ENCODE measurements around the gene PRPS1. TPM values are rescaled to one million over a fixed set of nuclear protein-coding genes. Genes with fewer than 3 reads are reported as not detected.

The PRPS1 gene
- polyA plus RNA-seq, 3 donors: 10.4 to 11.8 (median 11.4) TPM

DNA sequence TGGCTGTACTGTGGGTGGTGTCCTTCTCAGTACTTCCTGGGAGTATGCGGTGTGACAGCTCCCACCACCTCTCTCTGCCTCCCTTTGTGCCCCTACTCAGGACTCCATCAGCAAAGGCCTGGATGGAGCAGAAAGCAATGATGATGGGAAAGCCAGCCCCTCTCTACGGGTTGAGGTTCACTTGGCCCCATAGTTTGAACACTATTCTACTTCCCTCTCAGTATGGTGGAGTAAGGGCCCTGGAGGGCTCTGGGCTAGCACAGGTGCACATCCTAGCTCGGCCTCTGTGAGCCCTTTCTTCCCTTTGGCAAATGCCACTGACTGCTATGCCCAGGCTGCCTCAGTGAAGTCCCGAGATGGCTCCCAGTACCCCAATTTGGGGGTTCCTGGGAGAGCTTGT lies 31.0 kb downstream of the PRPS1 start:
- peaks cover 10 to 11% of the 10 kb centered on the region in 2 donors for H3K4me1 ChIP-seq (ENCODE audit: control insufficient read depth in 1 of 2, insufficient read depth in 2 of 2, low read length in 2 of 2)
- no peak overlapping the region for H3K27ac Mint-ChIP-seq
- H3K36me3 ChIP-seq (replicated peaks in 1 of 2; ENCODE audit: control insufficient read depth in 1 of 2, insufficient read depth in 2 of 2, low read length in 2 of 2): no peaks in the 10 kb centered on the region
- WGBS (ENCODE audit: insufficient coverage): 67% methylated on average over 1 of the region's 4 CpGs
- H3K79me2 ChIP-seq (ENCODE audit: insufficient read depth, low read length): no peaks in the 10 kb centered on the region
- H3K4me3 Mint-ChIP-seq: no peak overlapping the region
- TF ChIP-seq, protein P1, sequence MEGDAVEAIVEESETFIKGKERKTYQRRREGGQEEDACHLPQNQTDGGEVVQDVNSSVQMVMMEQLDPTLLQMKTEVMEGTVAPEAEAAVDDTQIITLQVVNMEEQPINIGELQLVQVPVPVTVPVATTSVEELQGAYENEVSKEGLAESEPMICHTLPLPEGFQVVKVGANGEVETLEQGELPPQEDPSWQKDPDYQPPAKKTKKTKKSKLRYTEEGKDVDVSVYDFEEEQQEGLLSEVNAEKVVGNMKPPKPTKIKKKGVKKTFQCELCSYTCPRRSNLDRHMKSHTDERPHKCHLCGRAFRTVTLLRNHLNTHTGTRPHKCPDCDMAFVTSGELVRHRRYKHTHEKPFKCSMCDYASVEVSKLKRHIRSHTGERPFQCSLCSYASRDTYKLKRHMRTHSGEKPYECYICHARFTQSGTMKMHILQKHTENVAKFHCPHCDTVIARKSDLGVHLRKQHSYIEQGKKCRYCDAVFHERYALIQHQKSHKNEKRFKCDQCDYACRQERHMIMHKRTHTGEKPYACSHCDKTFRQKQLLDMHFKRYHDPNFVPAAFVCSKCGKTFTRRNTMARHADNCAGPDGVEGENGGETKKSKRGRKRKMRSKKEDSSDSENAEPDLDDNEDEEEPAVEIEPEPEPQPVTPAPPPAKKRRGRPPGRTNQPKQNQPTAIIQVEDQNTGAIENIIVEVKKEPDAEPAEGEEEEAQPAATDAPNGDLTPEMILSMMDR (IDR thresholded peaks at IDR 0.05): no peak
- H3K27me3 Mint-ChIP-seq (ENCODE audit: low read depth in 3 of 3): peaks cover 0 to 14% (median 0%) of the 10 kb centered on the region in 3 donors
- intact Hi-C loops (cut with micrococcal nuclease): loop anchor here in 1 of 2 donors (5.0 kb wide), 1 partner anchor 118 kb away; the partner anchor contains the start of genes NCBP2L and TSC22D3
- no peak overlapping the region for H3K4me3 ChIP-seq (replicated peaks in 1 of 3; ENCODE audit: low read depth in 2 of 3, low read length in 3 of 3)
- no peaks in the 10 kb centered on the region for H4K20me1 ChIP-seq (ENCODE audit: insufficient read depth, low read length)
- no peak overlapping the region for H3K27ac ChIP-seq (ENCODE audit: low read depth in 1 of 2, low read length in 2 of 2)
- peaks cover 14% of the 10 kb centered on the region for H3K4me1 Mint-ChIP-seq
- H3K9me3 ChIP-seq (replicated peaks in 1 of 2; ENCODE audit: control insufficient read depth in 1 of 2, insufficient read depth in 1 of 2, low read length in 2 of 2): no peaks in the 10 kb centered on the region
- H3K9ac ChIP-seq (ENCODE audit: insufficient read depth, low read length, poor library complexity, severe bottlenecking): no peak overlapping the region
- DNase-seq: no peak
- H3K4me2 ChIP-seq (replicated peaks; ENCODE audit: extremely low read depth, low read length, poor library complexity, severe bottlenecking): no peak overlapping the region
- H2AFZ ChIP-seq (ENCODE audit: insufficient read depth, low read depth, low read length, poor library complexity, severe bottlenecking): no peak overlapping the region
- peaks cover 0 to 2% (median 0%) of the 10 kb centered on the region in 7 donors for H3K9me3 Mint-ChIP-seq
- H3K36me3 Mint-ChIP-seq: no peaks in the 10 kb centered on the region
- no peaks in the 10 kb centered on the region for H3K27me3 ChIP-seq (ENCODE audit: control insufficient read depth in 2 of 2, insufficient read depth in 2 of 2, low read length in 2 of 2)

DNA sequence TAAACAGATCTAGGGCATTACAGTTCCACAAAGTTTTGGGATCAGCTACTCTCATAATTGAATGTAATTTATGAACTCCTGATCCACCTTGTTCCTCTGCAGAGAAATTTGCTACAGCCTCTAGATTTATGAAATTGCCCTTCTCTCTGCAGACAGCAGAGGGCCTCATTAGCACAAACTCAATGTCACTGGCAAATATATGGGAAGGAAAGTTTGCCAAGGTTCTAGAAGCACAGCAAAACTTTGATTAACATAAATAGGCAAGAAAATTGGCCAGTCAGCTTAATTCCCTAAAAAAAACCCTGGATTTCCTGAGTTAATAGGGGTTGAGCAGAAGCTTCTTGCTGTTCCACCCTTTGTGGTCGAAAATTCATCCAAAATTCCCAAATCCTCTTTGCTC lies 31.5 kb downstream of the PRPS1 start:
- TF ChIP-seq, protein P1 (IDR thresholded peaks at IDR 0.05): peak; percentile 54
- no peaks in the 10 kb centered on the region for H3K79me2 ChIP-seq (ENCODE audit: insufficient read depth, low read length)
- no peaks in the 10 kb centered on the region for H3K27me3 ChIP-seq (ENCODE audit: control insufficient read depth in 2 of 2, insufficient read depth in 2 of 2, low read length in 2 of 2)
- H3K4me2 ChIP-seq (replicated peaks; ENCODE audit: extremely low read depth, low read length, poor library complexity, severe bottlenecking): no peak overlapping the region
- no peak overlapping the region for H3K27ac ChIP-seq (ENCODE audit: low read depth in 1 of 2, low read length in 2 of 2)
- Mint-ChIP-seq H3K36me3 (peaks cover 0 to 3% of the 10 kb centered on the region in 2 donors), H3K27ac (no peak overlapping the region), H3K4me1 (peaks cover 9% of the 10 kb centered on the region), H3K9me3 (peaks cover 0 to 2% (median 0%) of the 10 kb centered on the region in 7 donors), H3K27me3 (ENCODE audit: low read depth in 3 of 3) (peaks cover 0 to 10% (median 0%) of the 10 kb centered on the region in 3 donors), H3K4me3 (no peak overlapping the region)
- peaks cover 6 to 7% of the 10 kb centered on the region in 2 donors for H3K4me1 ChIP-seq (ENCODE audit: control insufficient read depth in 1 of 2, insufficient read depth in 2 of 2, low read length in 2 of 2)
- intact Hi-C loops (cut with micrococcal nuclease): loop anchor here (5.0 kb wide), 1 partner anchor 118 kb away; the partner anchor contains the start of genes NCBP2L (in 2 of the 2) and TSC22D3 (in 2 of the 2)
- DNase-seq: peak; percentile 18 to 36 (median 33)
- no peak overlapping the region for H3K9ac ChIP-seq (ENCODE audit: insufficient read depth, low read length, poor library complexity, severe bottlenecking)
- no CpG with 5 or more reads among the region's 1 CpG for WGBS (ENCODE audit: insufficient coverage)
- no peaks in the 10 kb centered on the region for H3K36me3 ChIP-seq (replicated peaks in 1 of 2; ENCODE audit: control insufficient read depth in 1 of 2, insufficient read depth in 2 of 2, low read length in 2 of 2)
- no peak overlapping the region for H2AFZ ChIP-seq (ENCODE audit: insufficient read depth, low read depth, low read length, poor library complexity, severe bottlenecking)
- H3K9me3 ChIP-seq (replicated peaks in 1 of 2; ENCODE audit: control insufficient read depth in 1 of 2, insufficient read depth in 1 of 2, low read length in 2 of 2): no peaks in the 10 kb centered on the region
- no peaks in the 10 kb centered on the region for H4K20me1 ChIP-seq (ENCODE audit: insufficient read depth, low read length)
- no peak overlapping the region for H3K4me3 ChIP-seq (replicated peaks in 1 of 3; ENCODE audit: low read depth in 2 of 3, low read length in 3 of 3)

All from CD14-positive monocyte (primary cell).